Colonic mucosa (tissue), 4 donors: ENCODE measurements around the gene DACT2. TPM values are rescaled to one million over a fixed set of nuclear protein-coding genes. Genes with fewer than 3 reads are reported as not detected.
"Not testable (repeated sequence)": the region's sequence is repeated elsewhere in the genome, so short reads cannot be mapped to it uniquely, and the experiment has no call there.

Experiments used
- DNase-seq: peaks from one replicate; pipeline ENCODE4 v3.0.0-alpha.2; 2020
- H3K27ac ChIP-seq: fragments of 200-600 bp; one replicate; pipeline ENCODE4 v1.8.0; 2021
- H3K27me3 ChIP-seq: fragments of 200-600 bp; one replicate; pipeline ENCODE4 v1.8.0; 2021
- H3K36me3 ChIP-seq: fragments of 200-600 bp; one replicate; pipeline ENCODE4 v1.8.0; 2021
- H3K4me1 ChIP-seq: fragments of 200-600 bp; one replicate; pipeline ENCODE4 v1.8.0; 2021; ENCODE audit warnings: mild to moderate bottlenecking
- H3K4me3 ChIP-seq: fragments of 200-600 bp; one replicate; pipeline ENCODE4 v1.8.0; 2021
- H3K9ac ChIP-seq, 2 donors: one replicate each; pipeline ENCODE4 v1.7.0; 2013; ENCODE audit warnings: control low read depth in 2 of 2, low read depth in 2 of 2, low read length in 2 of 2
- H3K9me3 ChIP-seq: fragments of 200-600 bp; one replicate; pipeline ENCODE4 v1.8.0; 2021
- intact Hi-C: fragments of 100-400 bp; cut with DNase I; formaldehyde crosslinking; loops from one replicate; pipeline ENCODE4 v1.14.1; 2022
- total RNA-seq, 2 donors: library from RNA; stranded (reverse); fragmentation: NEBNext Ultra II Directional in 1 of 2; extraction: Animal tissue kit (Norgen Biotek cat#: 25700) in 1 of 2; gene quantifications; one replicate each; pipeline ENCODE4 v1.2.1, GENCODE V29; 2021
- TF ChIP-seq, protein P1 (sequence below): fragments of 200-600 bp; IDR thresholded peaks from one replicate; pipeline ENCODE4 v1.8.0; 2022; ENCODE audit warnings: antibody characterized with exemption, mild to moderate bottlenecking
- donor health status: healthy.
- donor health status: DM: no; HTN: no; CAD: no.
- donor health status: DM: no; HTN: no; CAD: no.

Gene DACT2
- total RNA-seq, 2 donors from 2014 or later = 2.0 TPM

DNA sequence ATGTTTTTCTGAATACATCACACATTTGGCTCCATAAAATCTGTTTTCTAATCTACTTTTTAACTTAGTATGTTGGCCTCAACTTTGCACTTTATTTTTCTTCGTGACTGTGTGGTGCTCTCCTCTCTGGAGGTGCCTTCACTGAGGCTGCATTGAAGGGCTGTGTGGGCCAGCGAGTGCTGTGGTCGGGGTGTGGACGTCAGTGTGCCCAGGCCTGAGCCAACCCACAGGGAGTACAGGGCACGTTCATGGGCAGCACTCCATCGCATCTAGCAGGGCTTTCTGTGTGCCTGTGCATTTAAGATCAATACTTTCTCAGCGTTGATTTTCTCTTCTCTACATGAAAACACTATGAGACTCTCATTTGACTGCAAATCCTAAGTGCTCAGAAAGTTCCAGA, 37.8 kb downstream of the DACT2 start:
- no peak for DNase-seq
- Histone ChIP-seq H3K9me3 (no peaks in the 10 kb centered on the region), H3K9ac (no peak overlapping the region), H3K4me3 (no peak overlapping the region), H3K27ac (no peak overlapping the region), H3K36me3 (no peaks in the 10 kb centered on the region), H3K27me3 (no peaks in the 10 kb centered on the region), H3K4me1 (no peaks in the 10 kb centered on the region)
- TF ChIP-seq, protein P1, sequence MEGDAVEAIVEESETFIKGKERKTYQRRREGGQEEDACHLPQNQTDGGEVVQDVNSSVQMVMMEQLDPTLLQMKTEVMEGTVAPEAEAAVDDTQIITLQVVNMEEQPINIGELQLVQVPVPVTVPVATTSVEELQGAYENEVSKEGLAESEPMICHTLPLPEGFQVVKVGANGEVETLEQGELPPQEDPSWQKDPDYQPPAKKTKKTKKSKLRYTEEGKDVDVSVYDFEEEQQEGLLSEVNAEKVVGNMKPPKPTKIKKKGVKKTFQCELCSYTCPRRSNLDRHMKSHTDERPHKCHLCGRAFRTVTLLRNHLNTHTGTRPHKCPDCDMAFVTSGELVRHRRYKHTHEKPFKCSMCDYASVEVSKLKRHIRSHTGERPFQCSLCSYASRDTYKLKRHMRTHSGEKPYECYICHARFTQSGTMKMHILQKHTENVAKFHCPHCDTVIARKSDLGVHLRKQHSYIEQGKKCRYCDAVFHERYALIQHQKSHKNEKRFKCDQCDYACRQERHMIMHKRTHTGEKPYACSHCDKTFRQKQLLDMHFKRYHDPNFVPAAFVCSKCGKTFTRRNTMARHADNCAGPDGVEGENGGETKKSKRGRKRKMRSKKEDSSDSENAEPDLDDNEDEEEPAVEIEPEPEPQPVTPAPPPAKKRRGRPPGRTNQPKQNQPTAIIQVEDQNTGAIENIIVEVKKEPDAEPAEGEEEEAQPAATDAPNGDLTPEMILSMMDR = no peak
- intact Hi-C loops = no loop called here

DNA sequence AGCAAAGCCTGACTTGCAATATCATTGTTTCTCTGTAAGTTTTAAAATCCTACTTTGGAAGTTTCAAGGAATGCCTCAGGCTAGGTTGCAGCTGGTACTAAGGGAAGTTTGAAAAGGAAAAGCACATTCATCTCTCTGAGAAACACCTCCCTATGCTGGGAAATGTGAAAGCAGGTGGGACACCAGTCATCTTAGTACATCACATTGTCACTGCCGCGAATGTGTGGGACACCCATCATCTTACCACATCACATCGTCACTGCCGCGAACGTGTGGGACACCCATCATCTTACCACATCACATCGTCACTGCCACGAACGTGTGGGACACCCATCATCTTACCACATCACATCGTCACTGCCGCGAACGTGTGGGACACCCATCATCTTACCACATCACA, 38.3 kb downstream of the DACT2 start:
- H3K27ac ChIP-seq, H3K27me3 ChIP-seq, H3K9ac ChIP-seq, DNase-seq, H3K9me3 ChIP-seq, H3K4me1 ChIP-seq, intact Hi-C loops, H3K4me3 ChIP-seq, H3K36me3 ChIP-seq: not testable (repeated sequence)

DNA sequence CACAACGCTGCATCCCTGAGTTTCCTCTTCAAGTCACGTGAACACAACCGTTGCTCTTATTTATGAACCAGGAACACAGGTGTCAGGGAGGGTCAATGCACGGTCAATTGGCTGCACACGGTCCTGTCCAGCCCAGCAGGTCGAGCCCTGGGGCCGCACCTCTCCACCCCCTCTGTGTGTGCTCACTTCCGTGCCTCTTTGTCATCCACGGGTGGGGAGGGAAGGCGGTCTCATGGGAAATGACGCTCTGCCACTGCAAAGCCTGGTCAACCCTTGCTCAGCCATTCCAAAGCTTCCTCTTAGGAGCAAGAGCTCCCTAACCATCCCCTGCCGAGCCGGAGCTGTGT, 38.7 kb downstream of the DACT2 start:
- no peak overlapping the region for H3K9ac ChIP-seq
- no peaks in the 10 kb centered on the region for H3K36me3 ChIP-seq
- H3K27me3 ChIP-seq = no peaks in the 10 kb centered on the region
- no peaks in the 10 kb centered on the region for H3K4me1 ChIP-seq
- H3K4me3 ChIP-seq = no peak overlapping the region
- H3K27ac ChIP-seq = no peak overlapping the region
- intact Hi-C loops = no loop called here
- TF ChIP-seq, protein P1 = no peak
- H3K9me3 ChIP-seq = no peaks in the 10 kb centered on the region
- DNase-seq = no peak

DNA sequence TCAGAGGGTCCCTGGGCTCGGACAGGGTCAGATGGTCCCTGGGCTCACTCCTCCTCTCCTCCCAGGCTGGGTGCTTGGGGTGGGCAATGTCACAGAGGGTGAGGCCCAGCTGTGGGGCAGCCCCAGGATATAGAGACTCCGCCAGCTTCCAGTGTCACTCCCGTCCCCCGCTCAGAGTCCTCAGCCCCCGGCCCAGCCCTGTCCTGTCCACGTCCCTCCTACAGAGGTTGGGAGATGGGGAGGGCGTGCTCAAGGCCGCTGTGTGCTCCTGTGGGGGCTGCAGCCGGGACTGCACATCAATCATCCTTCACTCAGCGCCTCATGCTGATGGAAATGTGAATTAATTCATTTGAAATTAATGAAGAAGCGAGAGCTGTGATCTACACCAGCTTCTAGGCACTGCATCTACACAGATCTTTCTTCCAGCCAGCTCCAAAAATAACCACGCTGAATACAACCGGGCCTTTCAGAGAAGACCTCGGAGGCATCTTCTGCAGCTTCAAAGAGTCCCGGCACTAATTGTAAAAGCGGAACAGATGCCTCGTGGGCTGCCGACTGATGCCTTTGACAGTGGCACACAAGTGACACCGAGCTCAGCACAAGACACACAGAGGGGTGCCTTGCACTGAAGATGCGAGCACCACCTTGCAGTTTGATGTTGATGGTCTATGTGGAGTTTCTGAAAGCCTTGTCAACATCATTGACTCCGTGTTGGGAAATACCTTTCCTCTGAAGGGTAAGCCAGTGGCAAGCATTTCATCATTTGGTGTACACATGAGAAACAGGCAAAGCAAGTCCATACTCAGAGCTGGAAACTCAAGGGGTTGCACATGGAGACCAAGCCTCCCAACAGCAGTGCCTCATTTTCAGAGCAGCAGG, 39.3 kb downstream of the DACT2 start:
- Histone ChIP-seq H3K4me1 (no peaks in the 10 kb centered on the region), H3K4me3 (no peak overlapping the region), H3K9ac (no peak overlapping the region), H3K9me3 (no peaks in the 10 kb centered on the region), H3K36me3 (no peaks in the 10 kb centered on the region), H3K27ac (no peak overlapping the region), H3K27me3 (no peaks in the 10 kb centered on the region)
- intact Hi-C loops = no loop called here
- DNase-seq = no peak
- TF ChIP-seq, protein P1 = no peak

DNA sequence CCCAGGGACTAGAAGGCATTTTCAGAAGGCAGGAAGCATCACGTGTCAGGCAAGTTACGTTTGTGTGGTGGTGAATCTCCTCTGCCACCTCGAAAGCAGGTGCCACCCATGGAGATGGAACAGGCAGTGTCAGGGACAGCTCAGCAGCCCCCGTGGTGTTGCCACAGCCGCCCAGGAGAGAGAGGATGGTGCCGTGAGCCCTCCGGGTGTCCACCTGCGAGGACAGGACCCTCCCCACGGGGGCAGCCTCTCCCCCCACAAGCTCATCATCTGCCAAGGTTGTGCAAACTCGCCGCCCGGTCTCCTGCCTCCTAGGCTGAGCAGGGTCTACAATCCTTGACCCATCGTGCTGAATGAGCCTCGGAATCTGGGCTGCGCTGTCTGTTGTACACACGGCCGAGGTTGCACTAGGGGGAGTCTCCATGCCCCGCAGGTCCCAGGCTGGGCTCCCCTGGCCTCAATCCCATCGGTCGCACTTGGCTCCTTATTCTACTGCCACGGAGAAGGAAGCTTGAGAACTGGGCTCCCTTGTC, 40.1 kb downstream of the DACT2 start:
- no peak for DNase-seq
- Histone ChIP-seq H3K27me3 (no peaks in the 10 kb centered on the region), H3K9ac (no peak overlapping the region), H3K4me1 (no peaks in the 10 kb centered on the region), H3K27ac (no peak overlapping the region), H3K9me3 (no peaks in the 10 kb centered on the region), H3K4me3 (no peak overlapping the region), H3K36me3 (no peaks in the 10 kb centered on the region)
- intact Hi-C loops = no loop called here
- TF ChIP-seq, protein P1 = no peak

DNA sequence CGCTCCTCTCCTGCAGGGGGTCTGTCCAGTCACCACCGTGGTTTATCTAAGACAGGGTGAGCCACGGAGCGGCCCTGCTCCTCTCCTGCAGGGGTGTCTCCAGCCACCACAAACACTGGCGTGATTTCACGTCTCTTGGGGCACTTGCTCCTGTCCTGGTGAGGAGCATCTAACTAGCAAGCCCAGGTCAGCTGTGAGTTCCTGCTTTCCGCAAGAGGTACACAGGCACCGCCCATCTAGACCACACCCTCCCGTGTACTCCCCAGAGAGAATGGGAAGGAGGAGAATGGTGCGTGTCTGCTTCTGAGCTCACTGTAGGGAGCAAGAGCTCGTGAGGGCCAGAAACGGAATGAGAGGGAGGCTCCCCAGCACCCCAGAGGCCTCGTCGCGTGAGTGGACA, 40.7 kb downstream of the DACT2 start:
- DNase-seq = peak; percentile 58
- H3K9ac ChIP-seq = no peak overlapping the region
- no peaks in the 10 kb centered on the region for H3K27me3 ChIP-seq
- no peaks in the 10 kb centered on the region for H3K36me3 ChIP-seq
- no peak overlapping the region for H3K27ac ChIP-seq
- intact Hi-C loops = no loop called here
- TF ChIP-seq, protein P1 = no peak
- H3K4me3 ChIP-seq = no peak overlapping the region
- no peaks in the 10 kb centered on the region for H3K4me1 ChIP-seq
- H3K9me3 ChIP-seq = no peaks in the 10 kb centered on the region
